Measurements from ENCODE around the gene DDX54.

DNA sequence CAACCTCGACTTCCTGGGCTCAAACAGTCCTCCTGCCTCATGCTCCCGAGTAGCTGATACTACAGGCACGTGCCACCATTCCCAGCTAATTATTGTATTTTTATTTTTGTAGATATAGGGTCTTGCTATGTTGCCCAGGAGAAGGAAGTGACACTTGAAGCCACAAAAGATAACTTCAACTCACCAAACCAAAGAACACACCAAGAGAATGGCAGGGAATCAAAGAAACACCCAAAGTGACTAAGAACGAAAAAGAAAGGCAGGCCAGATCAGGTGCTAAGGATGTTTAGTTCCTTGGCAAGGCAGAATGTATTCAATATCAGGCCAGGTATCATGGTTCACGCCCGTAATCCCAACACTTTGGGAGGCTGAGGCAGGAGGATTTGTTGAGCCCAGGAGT lies 25.9 kb upstream of the DDX54 start:
- TF ChIP-seq, protein P1, sequence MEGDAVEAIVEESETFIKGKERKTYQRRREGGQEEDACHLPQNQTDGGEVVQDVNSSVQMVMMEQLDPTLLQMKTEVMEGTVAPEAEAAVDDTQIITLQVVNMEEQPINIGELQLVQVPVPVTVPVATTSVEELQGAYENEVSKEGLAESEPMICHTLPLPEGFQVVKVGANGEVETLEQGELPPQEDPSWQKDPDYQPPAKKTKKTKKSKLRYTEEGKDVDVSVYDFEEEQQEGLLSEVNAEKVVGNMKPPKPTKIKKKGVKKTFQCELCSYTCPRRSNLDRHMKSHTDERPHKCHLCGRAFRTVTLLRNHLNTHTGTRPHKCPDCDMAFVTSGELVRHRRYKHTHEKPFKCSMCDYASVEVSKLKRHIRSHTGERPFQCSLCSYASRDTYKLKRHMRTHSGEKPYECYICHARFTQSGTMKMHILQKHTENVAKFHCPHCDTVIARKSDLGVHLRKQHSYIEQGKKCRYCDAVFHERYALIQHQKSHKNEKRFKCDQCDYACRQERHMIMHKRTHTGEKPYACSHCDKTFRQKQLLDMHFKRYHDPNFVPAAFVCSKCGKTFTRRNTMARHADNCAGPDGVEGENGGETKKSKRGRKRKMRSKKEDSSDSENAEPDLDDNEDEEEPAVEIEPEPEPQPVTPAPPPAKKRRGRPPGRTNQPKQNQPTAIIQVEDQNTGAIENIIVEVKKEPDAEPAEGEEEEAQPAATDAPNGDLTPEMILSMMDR (IDR thresholded peaks at IDR 0.05): no peak
- no peak for TF ChIP-seq POLR2A (IDR thresholded peaks at IDR 0.05)
